ENCODE results near the gene SHISA3.

The SHISA3 gene

DNA sequence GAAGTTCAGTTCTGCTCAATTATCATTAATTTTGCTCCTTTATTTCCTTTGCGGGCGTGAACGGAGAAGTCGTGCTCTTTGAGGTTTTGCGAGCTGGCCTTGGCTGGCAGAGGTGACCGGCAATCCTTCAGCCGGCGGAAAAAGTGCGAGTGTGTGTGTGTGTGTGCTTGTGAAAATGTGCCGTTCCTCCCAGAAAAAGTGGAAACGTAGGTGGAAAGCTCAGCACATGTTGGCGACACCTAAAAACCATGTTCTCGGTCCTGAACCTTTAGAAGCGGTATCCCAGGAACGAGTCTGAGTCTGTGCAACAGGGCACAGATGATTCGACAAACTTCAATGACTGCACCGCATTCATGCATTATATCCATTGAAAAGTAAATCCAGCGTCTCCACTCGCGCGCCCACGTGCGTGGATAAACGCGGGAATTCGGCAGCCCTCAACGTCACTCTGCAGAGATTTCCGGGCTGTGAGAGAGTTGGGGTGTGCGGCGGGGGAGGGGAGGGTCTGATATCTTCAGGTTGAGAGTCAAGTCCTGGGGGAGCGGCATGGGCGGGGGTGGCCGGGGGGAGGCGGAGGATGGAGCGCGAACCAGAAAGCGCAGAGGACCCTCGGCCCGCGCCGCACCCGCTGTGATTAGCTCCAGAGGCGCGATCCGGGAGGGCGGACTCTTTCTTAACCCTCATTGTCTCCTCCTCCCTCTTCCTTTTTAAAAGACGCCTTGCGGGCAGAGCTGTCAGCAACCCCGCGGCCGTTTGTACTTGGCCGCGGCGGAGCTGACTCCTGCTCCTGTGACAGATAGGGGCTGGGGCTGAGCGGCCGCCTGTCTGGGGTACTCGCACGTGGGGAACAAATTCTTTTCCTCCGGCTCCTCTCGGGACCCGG lies at the start of gene SHISA3:
Gene SHISA3 (plus strand): TSS at position 737 of the 883 bp plus-strand sequence. CDS start 569 bp downstream, outside the sequence.
- H3K9me3 ChIP-seq (ENCODE audit: low read length), result no peaks in the 10 kb centered on the region
- H3K27ac ChIP-seq (ENCODE audit: low read depth, low read length), result peak within 1 kb of the TSS; percentile 17
- H3K4me3 ChIP-seq (ENCODE audit: low read depth in 1 of 2, low read length in 2 of 2), result peak within 1 kb of the TSS; percentile 45 to 54
- H3K36me3 ChIP-seq (ENCODE audit: insufficient read depth, low read length), result no peaks in the 10 kb centered on the region
- H3K27me3 ChIP-seq (ENCODE audit: control insufficient read depth in 1 of 2, insufficient read depth in 2 of 2, low read length in 2 of 2), result peaks cover 11 to 28% of the 10 kb centered on the region in 2 donors
- peaks cover 7% of the 10 kb centered on the region for H3K4me1 ChIP-seq (ENCODE audit: insufficient read depth, low read length)
- H3K9ac ChIP-seq (ENCODE audit: low read length), result no peak within 1 kb of the TSS

DNA sequence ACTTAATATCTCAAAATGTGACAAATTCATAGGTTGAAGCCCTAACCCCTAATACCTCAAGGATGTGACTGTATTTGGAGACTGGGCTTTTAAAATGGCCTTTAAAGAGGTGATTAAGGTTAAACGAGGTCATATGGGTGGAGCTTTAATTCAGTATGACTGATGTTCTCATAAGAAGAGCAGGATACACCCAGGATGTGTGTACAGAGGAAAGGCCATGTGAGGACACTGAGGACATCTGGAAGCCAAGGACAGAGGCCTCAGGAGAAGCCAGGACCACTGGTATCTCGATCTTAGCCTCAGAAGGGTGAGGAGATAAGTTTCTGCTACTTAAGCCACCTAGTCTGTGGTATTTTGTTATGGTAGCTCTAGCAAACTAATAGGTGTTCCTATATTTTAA lies 49.0 kb upstream of the SHISA3 start:
- Histone ChIP-seq H3K9me3 (ENCODE audit: low read length) (no peaks in the 10 kb centered on the region), H3K4me1 (ENCODE audit: insufficient read depth, low read length) (no peaks in the 10 kb centered on the region), H3K27me3 (ENCODE audit: control insufficient read depth in 1 of 2, insufficient read depth in 2 of 2, low read length in 2 of 2) (no peaks in the 10 kb centered on the region), H3K4me3 (ENCODE audit: low read depth in 1 of 2, low read length in 2 of 2) (no peak overlapping the region), H3K27ac (ENCODE audit: low read depth, low read length) (no peak overlapping the region), H3K9ac (ENCODE audit: low read length) (no peak overlapping the region), H3K36me3 (ENCODE audit: insufficient read depth, low read length) (no peaks in the 10 kb centered on the region)

DNA sequence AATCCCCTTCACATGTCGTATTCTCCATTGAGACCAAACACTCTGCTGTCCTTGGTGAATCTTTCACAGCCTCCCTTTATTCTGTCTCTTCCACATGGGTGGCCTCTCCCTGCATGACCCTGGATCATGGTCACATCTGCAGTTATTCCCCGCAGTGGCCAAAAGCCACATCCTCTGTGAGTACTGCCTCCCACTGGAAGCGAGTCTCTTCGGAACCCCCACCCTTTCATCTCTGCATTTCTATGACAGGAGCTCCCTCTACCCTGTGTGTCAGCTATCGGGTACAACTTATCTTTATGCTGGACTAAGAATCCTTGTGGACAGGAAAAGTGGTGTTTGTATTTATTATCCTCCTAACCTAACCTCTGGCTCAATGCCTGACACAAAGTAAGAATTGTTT lies 48.6 kb upstream of the SHISA3 start:
- Histone ChIP-seq H3K9me3 (ENCODE audit: low read length) (no peaks in the 10 kb centered on the region), H3K36me3 (ENCODE audit: insufficient read depth, low read length) (no peaks in the 10 kb centered on the region), H3K27ac (ENCODE audit: low read depth, low read length) (no peak overlapping the region), H3K4me1 (ENCODE audit: insufficient read depth, low read length) (no peaks in the 10 kb centered on the region), H3K4me3 (ENCODE audit: low read depth in 1 of 2, low read length in 2 of 2) (no peak overlapping the region), H3K27me3 (ENCODE audit: control insufficient read depth in 1 of 2, insufficient read depth in 2 of 2, low read length in 2 of 2) (no peaks in the 10 kb centered on the region), H3K9ac (ENCODE audit: low read length) (no peak overlapping the region)

DNA sequence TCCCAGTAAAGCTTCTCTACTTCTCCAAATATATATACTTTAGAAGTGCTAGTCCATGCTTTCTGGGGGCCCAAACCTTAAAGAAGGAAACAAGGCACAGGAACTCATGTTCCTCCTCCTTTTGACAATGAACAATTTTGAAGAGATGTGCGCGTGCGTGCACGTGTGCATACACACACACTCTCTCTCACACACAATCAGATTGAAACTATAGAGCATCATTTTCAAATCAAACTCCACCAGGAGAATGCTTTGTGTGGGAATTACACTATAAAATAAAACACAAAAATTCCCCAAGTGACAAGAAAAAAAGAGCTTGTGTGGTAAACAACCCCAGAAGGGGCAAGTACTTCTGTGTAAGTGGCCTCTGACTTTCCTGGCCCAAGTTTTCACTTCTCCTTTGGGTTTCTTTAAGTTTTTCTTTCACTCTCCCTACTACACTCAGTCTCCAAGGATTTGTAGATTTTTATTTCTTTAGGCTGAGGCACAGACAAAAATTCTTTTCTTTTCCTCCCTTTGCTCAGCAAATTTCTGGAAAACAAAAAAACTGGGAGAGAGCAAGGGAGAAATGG lies 46.6 kb upstream of the SHISA3 start:
- H3K9ac ChIP-seq (ENCODE audit: low read length), result no peak overlapping the region
- H3K4me1 ChIP-seq (ENCODE audit: insufficient read depth, low read length), result no peaks in the 10 kb centered on the region
- H3K27me3 ChIP-seq (ENCODE audit: control insufficient read depth in 1 of 2, insufficient read depth in 2 of 2, low read length in 2 of 2), result no peaks in the 10 kb centered on the region
- no peak overlapping the region for H3K27ac ChIP-seq (ENCODE audit: low read depth, low read length)
- H3K36me3 ChIP-seq (ENCODE audit: insufficient read depth, low read length), result no peaks in the 10 kb centered on the region
- no peaks in the 10 kb centered on the region for H3K9me3 ChIP-seq (ENCODE audit: low read length)
- no peak overlapping the region for H3K4me3 ChIP-seq (ENCODE audit: low read depth in 1 of 2, low read length in 2 of 2)

DNA sequence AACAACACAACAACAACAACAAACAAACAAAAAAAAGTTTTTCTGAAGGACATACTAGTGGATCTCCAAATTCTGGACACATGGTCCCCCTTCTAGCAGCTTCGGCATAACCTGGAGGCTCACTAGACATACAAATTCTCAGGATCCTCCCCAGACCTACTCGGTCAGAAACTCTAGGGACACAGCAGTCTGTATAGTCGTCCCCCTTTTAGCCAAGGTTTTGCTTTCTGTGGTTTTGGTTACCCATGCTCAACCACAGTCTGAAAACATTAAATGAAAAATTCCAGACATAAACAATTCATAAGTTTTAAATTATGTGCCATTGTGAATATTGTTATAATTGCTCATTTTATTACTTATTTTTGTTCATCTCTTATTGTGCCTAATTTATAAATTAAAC lies 45.2 kb upstream of the SHISA3 start:
- no peak overlapping the region for H3K4me3 ChIP-seq (ENCODE audit: low read depth in 1 of 2, low read length in 2 of 2)
- no peaks in the 10 kb centered on the region for H3K36me3 ChIP-seq (ENCODE audit: insufficient read depth, low read length)
- no peaks in the 10 kb centered on the region for H3K4me1 ChIP-seq (ENCODE audit: insufficient read depth, low read length)

DNA sequence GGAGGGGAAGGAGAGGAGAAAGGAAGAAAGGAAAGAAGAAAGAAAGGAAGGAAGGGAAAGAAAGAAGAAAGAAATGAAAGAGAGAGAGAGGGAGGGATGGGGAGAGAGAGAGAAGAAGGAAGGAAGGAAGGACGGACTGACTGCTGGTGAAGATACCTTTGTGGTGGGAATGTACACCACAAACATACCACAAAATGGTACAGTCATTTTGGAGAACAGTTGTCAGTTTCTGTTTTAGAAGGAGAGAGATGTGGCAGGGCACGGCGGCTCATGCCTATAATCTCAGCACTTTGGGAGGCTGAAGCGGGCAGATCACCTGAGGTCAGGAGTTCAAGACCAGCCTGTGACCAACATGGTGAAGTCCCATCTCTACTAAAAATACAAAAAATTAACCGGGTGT lies 40.0 kb upstream of the SHISA3 start:
- H3K27me3 ChIP-seq (ENCODE audit: control insufficient read depth in 1 of 2, insufficient read depth in 2 of 2, low read length in 2 of 2), result no peaks in the 10 kb centered on the region
- no peak overlapping the region for H3K27ac ChIP-seq (ENCODE audit: low read depth, low read length)
- no peak overlapping the region for H3K9ac ChIP-seq (ENCODE audit: low read length)
- H3K4me3 ChIP-seq (ENCODE audit: low read depth in 1 of 2, low read length in 2 of 2), result no peak overlapping the region
- H3K36me3 ChIP-seq (ENCODE audit: insufficient read depth, low read length), result no peaks in the 10 kb centered on the region
- H3K9me3 ChIP-seq (ENCODE audit: low read length), result no peaks in the 10 kb centered on the region
- H3K4me1 ChIP-seq (ENCODE audit: insufficient read depth, low read length), result peaks cover 5% of the 10 kb centered on the region

More for the DNA sequence above, 45.2 kb upstream of the SHISA3 start:
- no peaks in the 10 kb centered on the region for H3K27me3 ChIP-seq (ENCODE audit: control insufficient read depth in 1 of 2, insufficient read depth in 2 of 2, low read length in 2 of 2)
- H3K27ac ChIP-seq (ENCODE audit: low read depth, low read length), result no peak overlapping the region
- H3K9me3 ChIP-seq (ENCODE audit: low read length), result no peaks in the 10 kb centered on the region
- no peak overlapping the region for H3K9ac ChIP-seq (ENCODE audit: low read length)

DNA sequence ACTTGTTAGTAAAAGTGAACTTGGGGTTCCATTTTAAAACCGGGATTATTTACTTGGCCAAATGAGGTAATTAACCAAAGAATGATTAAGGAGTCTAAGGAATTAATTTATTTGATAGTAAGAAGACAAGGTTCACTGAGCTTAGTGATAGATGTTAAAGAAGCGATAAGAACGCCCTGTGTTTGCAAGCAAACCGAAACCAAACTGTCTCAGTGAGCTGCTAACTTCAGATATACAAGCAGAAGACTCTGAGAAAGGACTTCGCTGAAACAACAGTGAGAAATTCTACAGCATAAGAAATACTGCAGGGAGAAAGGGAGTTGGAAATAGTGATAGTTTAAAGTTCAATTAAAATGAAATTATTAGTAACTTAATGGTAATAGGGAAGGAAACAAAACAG lies 37.6 kb upstream of the SHISA3 start:
- H3K4me1 ChIP-seq (ENCODE audit: insufficient read depth, low read length), result peaks cover 5% of the 10 kb centered on the region
- no peak overlapping the region for H3K27ac ChIP-seq (ENCODE audit: low read depth, low read length)
- no peaks in the 10 kb centered on the region for H3K9me3 ChIP-seq (ENCODE audit: low read length)
- no peak overlapping the region for H3K9ac ChIP-seq (ENCODE audit: low read length)
- peak overlapping the region in 1 of 2 donors; percentile 19 for H3K4me3 ChIP-seq (ENCODE audit: low read depth in 1 of 2, low read length in 2 of 2)
- no peaks in the 10 kb centered on the region for H3K36me3 ChIP-seq (ENCODE audit: insufficient read depth, low read length)
- H3K27me3 ChIP-seq (ENCODE audit: control insufficient read depth in 1 of 2, insufficient read depth in 2 of 2, low read length in 2 of 2), result no peaks in the 10 kb centered on the region

DNA sequence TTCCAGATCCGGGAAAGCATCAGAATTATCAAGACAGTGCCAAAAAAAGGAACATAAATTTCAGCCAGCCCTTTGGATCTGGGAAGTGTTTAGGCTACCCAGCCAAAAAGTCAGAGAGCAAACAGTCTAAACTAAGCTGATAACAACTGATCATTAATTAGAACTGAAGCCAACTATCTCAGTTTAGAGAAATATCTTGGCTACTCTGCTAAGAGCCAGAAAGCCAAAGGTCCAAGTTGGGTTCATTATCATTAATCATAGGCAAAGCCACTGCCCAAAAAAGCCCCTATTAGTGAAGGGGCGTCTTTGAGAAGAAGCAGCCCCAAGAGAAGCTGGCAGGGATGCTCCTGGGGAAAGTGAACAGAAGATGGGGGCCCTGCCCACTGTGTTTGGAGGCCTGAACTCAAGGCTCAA lies 37.0 kb upstream of the SHISA3 start:
- Histone ChIP-seq H3K4me1 (ENCODE audit: insufficient read depth, low read length) (peaks cover 5% of the 10 kb centered on the region), H3K27me3 (ENCODE audit: control insufficient read depth in 1 of 2, insufficient read depth in 2 of 2, low read length in 2 of 2) (no peaks in the 10 kb centered on the region), H3K36me3 (ENCODE audit: insufficient read depth, low read length) (no peaks in the 10 kb centered on the region), H3K9me3 (ENCODE audit: low read length) (no peaks in the 10 kb centered on the region), H3K4me3 (ENCODE audit: low read depth in 1 of 2, low read length in 2 of 2) (no peak overlapping the region), H3K27ac (ENCODE audit: low read depth, low read length) (no peak overlapping the region), H3K9ac (ENCODE audit: low read length) (no peak overlapping the region)

DNA sequence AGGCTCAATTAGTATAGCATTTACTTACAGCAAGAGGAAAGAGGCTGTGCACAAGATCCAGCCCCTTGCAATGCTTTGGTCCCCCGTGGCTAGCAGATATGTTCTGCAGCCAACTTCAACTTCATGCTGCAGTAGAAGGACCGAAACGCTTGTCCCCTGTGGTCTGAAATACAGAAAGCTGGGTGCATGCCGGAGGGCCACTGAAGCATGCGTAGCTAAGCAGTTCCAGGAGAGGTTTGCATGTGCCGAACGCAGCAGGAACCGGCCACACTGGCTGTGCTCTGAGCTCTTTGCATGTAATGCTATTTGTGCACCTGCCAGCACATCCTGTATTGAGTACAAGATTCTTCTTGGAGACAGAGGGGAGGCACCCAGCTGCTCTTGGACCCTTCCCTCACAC lies 35.8 kb upstream of the SHISA3 start:
- peaks cover 5% of the 10 kb centered on the region for H3K4me1 ChIP-seq (ENCODE audit: insufficient read depth, low read length)
- no peaks in the 10 kb centered on the region for H3K36me3 ChIP-seq (ENCODE audit: insufficient read depth, low read length)
- H3K27me3 ChIP-seq (ENCODE audit: control insufficient read depth in 1 of 2, insufficient read depth in 2 of 2, low read length in 2 of 2), result no peaks in the 10 kb centered on the region
- no peak overlapping the region for H3K4me3 ChIP-seq (ENCODE audit: low read depth in 1 of 2, low read length in 2 of 2)
- no peaks in the 10 kb centered on the region for H3K9me3 ChIP-seq (ENCODE audit: low read length)
- H3K9ac ChIP-seq (ENCODE audit: low read length), result no peak overlapping the region
- no peak overlapping the region for H3K27ac ChIP-seq (ENCODE audit: low read depth, low read length)

DNA sequence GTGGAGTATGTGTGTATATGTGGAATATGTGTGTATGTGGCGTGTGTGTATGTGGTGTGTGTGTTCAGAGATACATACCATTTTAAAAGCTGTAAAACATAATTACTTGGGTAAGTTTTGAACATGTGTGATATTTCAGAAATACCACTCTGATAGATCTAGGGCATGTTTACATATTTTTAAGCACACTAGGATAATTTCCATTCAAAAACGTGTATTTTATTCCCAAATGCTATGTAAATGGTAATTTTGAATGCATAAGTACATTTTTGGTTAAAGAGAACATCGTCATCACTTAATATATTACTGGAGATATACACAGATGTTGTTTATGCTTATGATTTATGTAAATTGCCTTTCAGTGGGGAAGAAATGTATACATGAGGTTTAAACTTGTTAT lies 34.7 kb upstream of the SHISA3 start:
- no peaks in the 10 kb centered on the region for H3K9me3 ChIP-seq (ENCODE audit: low read length)
- no peaks in the 10 kb centered on the region for H3K27me3 ChIP-seq (ENCODE audit: control insufficient read depth in 1 of 2, insufficient read depth in 2 of 2, low read length in 2 of 2)
- H3K27ac ChIP-seq (ENCODE audit: low read depth, low read length), result no peak overlapping the region
- H3K9ac ChIP-seq (ENCODE audit: low read length), result no peak overlapping the region
- no peaks in the 10 kb centered on the region for H3K36me3 ChIP-seq (ENCODE audit: insufficient read depth, low read length)
- no peak overlapping the region for H3K4me3 ChIP-seq (ENCODE audit: low read depth in 1 of 2, low read length in 2 of 2)
- peaks cover 5% of the 10 kb centered on the region for H3K4me1 ChIP-seq (ENCODE audit: insufficient read depth, low read length)

DNA sequence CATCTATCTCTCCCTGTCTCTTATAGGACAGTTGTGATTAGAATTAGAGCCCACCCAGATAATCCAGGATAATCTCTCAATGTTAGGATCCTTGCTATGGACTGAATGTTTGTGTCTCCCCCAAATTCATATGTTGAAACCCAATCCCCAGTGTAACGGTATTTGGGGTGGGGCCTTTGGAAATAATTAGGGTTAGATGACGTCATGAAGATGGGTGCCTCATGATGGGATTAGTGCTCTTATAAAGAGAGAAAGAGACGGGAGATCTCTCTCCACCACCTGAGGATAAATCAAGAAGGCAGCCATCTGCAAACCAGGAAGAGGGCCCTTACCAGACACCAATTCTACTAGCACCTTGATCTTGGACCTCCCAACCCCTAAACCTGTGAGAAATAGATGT lies 33.7 kb upstream of the SHISA3 start:
- Histone ChIP-seq H3K27me3 (ENCODE audit: control insufficient read depth in 1 of 2, insufficient read depth in 2 of 2, low read length in 2 of 2) (no peaks in the 10 kb centered on the region), H3K9ac (ENCODE audit: low read length) (no peak overlapping the region), H3K36me3 (ENCODE audit: insufficient read depth, low read length) (no peaks in the 10 kb centered on the region), H3K4me3 (ENCODE audit: low read depth in 1 of 2, low read length in 2 of 2) (no peak overlapping the region), H3K4me1 (ENCODE audit: insufficient read depth, low read length) (peaks cover 5% of the 10 kb centered on the region), H3K9me3 (ENCODE audit: low read length) (no peaks in the 10 kb centered on the region), H3K27ac (ENCODE audit: low read depth, low read length) (no peak overlapping the region)

Data from muscle layer of colon (tissue), 2 donors.